Endodermal cell (in vitro differentiated cells): ENCODE measurements around the gene ATXN3. TPM values are rescaled to one million over a fixed set of nuclear protein-coding genes. Genes with fewer than 3 reads are reported as not detected.

ENCODE experiments used
- DNase-seq: peaks from one replicate; pipeline ENCODE4 v3.0.0-alpha.2; 2017
- H3K27ac ChIP-seq: 2 replicates; pipeline ENCODE4 v1.5.1; 2013; ENCODE audit warnings: mild to moderate bottlenecking, low read depth, low read length, moderate library complexity
- H3K27me3 ChIP-seq: 2 replicates; pipeline ENCODE4 v1.6.1; 2013; ENCODE audit warnings: mild to moderate bottlenecking, low read length, moderate library complexity; ENCODE audit not compliant: insufficient read depth, control insufficient read depth, poor library complexity, severe bottlenecking
- H3K36me3 ChIP-seq: 2 replicates; pipeline ENCODE4 v1.7.0; 2013; ENCODE audit warnings: mild to moderate bottlenecking, low read length, moderate library complexity; ENCODE audit not compliant: control insufficient read depth, insufficient read depth
- H3K4me1 ChIP-seq: one replicate; pipeline ENCODE4 v1.7.0; 2013; ENCODE audit warnings: low read length; ENCODE audit not compliant: control insufficient read depth, insufficient read depth
- H3K4me3 ChIP-seq: 2 replicates; pipeline ENCODE4 v1.5.1; 2013; ENCODE audit warnings: mild to moderate bottlenecking, low read length, moderate library complexity
- H3K9ac ChIP-seq: 2 replicates; pipeline ENCODE4 v1.6.1; 2013; ENCODE audit warnings: mild to moderate bottlenecking, low read length, moderate library complexity; ENCODE audit not compliant: poor library complexity, severe bottlenecking; ENCODE audit errors: extremely low read depth
- H3K9me3 ChIP-seq: 2 replicates; pipeline ENCODE4 v1.6.1; 2013; ENCODE audit warnings: mild to moderate bottlenecking, low read length, moderate library complexity; ENCODE audit not compliant: control insufficient read depth
- H3K27ac Mint-ChIP-seq: 2 replicates; pipeline ENCODE4 v1.8.0; 2020; ENCODE audit warnings: mixed read lengths
- H3K27me3 Mint-ChIP-seq: 2 replicates; pipeline ENCODE4 v1.8.0; 2021; ENCODE audit warnings: mild to moderate bottlenecking, mixed read lengths; ENCODE audit not compliant: insufficient read depth
- H3K36me3 Mint-ChIP-seq: 2 replicates; pipeline ENCODE4 v1.8.0; 2020; ENCODE audit warnings: low read depth, mixed read lengths
- H3K4me1 Mint-ChIP-seq: 2 replicates; pipeline ENCODE4 v1.8.0; 2020; ENCODE audit warnings: mixed read lengths
- H3K4me3 Mint-ChIP-seq: 2 replicates; pipeline ENCODE4 v1.8.0; 2020; ENCODE audit warnings: mild to moderate bottlenecking, moderate library complexity, mixed read lengths
- H3K9me3 Mint-ChIP-seq: 2 replicates; pipeline ENCODE4 v1.8.0; 2020; ENCODE audit warnings: mild to moderate bottlenecking, mixed read lengths
- WGBS, 2 experiments: methylation state at CpG; one replicate each; pipeline versions ENCODE4 v1.1.5 to v1.1.7; 2013; ENCODE audit warnings: missing lambda C conversion rate in 2 of 2, mixed read lengths in 1 of 2; ENCODE audit not compliant: insufficient coverage in 1 of 2, insufficient read length in 1 of 2; 5-methylcytosine and 5-hydroxymethylcytosine counted together
- total RNA-seq, 2 donors: library from RNA; stranded (reverse); fragmentation: NEBNext Ultra II Directional in 1 of 2; extraction: Animal tissue kit (Norgen Biotek cat#: 25700) in 1 of 2; gene quantifications; 2 replicates in 1 of 2; 3 replicates in 1 of 2; pipeline ENCODE4 v1.2.1, GENCODE V29; 2021
- TF ChIP-seq, protein P1 (sequence below): fragments of 200-600 bp; sonication (generic); conservative IDR thresholded peaks from 2 replicates; pipeline ENCODE4 v1.5.0; 2021; ENCODE audit warnings: antibody characterized with exemption, mild to moderate bottlenecking

The ATXN3 gene
- total RNA-seq, 2 donors from 2014 or later = 25.7 to 33.2 TPM

DNA sequence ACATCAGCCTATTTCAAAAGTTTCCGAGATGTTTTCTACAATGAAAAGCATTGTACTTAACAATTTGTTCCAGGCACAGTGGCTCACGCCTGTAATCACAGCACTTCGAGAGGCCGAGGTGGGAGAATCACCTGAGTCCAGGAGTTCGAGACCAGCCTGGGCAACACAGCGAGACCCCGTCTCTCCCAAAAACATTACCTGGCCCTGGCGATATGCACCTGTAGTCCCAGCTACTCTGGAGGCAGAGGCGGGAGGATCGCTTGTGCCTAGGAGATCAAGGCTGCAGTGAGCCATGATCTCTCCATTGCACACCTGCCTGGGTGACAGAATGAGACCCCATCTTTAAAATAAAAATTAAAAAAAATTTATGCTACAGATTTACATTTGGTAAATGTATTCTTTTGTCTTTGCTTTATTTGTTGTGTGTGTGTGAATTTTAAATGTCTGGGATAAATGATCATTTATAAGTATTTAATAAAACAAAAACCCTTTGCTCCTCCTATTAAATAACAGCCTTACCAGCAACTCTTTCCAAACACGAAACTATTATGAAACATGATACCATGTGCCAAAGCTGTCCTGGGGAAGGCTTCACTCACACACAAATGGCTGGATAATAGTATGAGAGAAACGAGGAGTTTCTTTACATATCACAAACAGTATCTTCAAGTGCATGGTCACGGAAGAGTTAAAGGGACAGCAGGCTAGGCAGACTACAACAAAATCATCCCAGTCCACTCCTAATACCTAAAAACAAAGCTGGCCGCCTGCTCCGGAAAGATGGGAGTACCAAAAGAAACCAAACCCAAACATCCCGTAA, 1.1 kb downstream of the ATXN3 start:
- Mint-ChIP-seq H3K27ac (peak overlapping the region; percentile 80), H3K4me1 (peaks cover 17% of the 10 kb centered on the region), H3K36me3 (no peaks in the 10 kb centered on the region), H3K27me3 (no peaks in the 10 kb centered on the region), H3K9me3 (no peaks in the 10 kb centered on the region), H3K4me3 (peak overlapping the region; percentile 84)
- no peaks in the 10 kb centered on the region for H3K36me3 ChIP-seq
- WGBS, 2 experiments = 66 to 95% methylated on average over 10 to 14 of the region's 16 CpGs
- DNase-seq = no peak
- H3K27ac ChIP-seq = peak overlapping the region; percentile 76
- H3K9me3 ChIP-seq = no peaks in the 10 kb centered on the region
- H3K4me1 ChIP-seq = no peaks in the 10 kb centered on the region
- peak overlapping the region; percentile 99 for H3K4me3 ChIP-seq
- peak overlapping the region; percentile 53 for H3K9ac ChIP-seq
- TF ChIP-seq, protein P1, sequence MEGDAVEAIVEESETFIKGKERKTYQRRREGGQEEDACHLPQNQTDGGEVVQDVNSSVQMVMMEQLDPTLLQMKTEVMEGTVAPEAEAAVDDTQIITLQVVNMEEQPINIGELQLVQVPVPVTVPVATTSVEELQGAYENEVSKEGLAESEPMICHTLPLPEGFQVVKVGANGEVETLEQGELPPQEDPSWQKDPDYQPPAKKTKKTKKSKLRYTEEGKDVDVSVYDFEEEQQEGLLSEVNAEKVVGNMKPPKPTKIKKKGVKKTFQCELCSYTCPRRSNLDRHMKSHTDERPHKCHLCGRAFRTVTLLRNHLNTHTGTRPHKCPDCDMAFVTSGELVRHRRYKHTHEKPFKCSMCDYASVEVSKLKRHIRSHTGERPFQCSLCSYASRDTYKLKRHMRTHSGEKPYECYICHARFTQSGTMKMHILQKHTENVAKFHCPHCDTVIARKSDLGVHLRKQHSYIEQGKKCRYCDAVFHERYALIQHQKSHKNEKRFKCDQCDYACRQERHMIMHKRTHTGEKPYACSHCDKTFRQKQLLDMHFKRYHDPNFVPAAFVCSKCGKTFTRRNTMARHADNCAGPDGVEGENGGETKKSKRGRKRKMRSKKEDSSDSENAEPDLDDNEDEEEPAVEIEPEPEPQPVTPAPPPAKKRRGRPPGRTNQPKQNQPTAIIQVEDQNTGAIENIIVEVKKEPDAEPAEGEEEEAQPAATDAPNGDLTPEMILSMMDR = no peak
- no peaks in the 10 kb centered on the region for H3K27me3 ChIP-seq

DNA sequence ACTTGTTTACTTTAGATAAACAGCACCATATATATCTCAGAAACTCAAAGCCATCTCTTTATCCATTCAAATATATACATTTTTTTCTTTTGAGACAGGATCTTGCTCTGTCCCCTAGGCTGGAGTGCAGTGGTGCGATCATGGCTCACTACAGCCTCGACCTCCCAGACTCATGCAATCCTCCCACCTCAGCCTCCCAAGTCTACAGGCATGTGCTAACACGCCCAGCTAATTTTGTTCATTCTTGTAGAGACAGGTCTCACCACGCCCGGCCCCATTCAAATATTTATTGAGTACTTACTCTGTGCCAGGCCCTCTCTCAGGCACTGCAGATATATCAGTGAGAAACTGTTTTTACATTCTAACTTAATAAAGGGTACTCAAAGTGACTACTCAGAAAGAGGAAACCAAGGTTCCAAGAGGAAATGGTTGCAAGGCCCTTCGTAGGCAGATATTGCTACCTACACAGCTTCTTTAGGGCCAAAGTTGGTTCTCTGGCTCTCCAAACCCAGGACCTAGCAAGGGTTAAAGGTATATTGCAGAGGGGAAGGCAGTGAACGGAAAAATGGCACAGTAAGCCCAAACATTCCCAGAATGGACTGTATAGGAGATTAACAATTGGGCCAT, 2.9 kb downstream of the ATXN3 start:
- Histone ChIP-seq H3K4me3 (no peak overlapping the region), H3K27ac (no peak overlapping the region), H3K9me3 (no peaks in the 10 kb centered on the region), H3K4me1 (no peaks in the 10 kb centered on the region), H3K36me3 (no peaks in the 10 kb centered on the region), H3K27me3 (no peaks in the 10 kb centered on the region), H3K9ac (no peak overlapping the region)
- WGBS, 2 experiments = 91 to 98% methylated on average over 7 of the region's 7 CpGs
- H3K4me3 Mint-ChIP-seq = no peak overlapping the region
- no peaks in the 10 kb centered on the region for H3K36me3 Mint-ChIP-seq
- H3K9me3 Mint-ChIP-seq = no peaks in the 10 kb centered on the region
- no peak overlapping the region for H3K27ac Mint-ChIP-seq
- DNase-seq = no peak
- no peaks in the 10 kb centered on the region for H3K27me3 Mint-ChIP-seq
- TF ChIP-seq, protein P1 = no peak
- peaks cover 12% of the 10 kb centered on the region for H3K4me1 Mint-ChIP-seq

DNA sequence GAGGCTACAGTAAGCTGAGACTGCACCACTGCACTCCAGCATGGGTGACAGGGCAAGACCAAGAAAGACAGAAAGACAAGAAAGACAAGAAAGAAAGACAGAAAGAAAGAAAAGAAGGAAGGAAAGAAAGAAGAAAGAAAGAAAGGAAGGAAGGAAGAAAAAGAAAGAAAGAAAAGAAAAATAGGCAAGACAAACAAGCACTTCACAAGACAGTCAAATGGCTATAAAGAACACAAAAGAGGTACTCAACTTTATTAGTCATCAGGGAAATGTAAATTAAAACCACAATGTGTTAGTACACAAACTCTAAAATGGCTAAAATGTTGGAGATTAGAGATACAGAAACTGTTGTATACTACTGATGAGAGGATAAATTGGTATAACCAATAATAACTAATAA, 6.6 kb downstream of the ATXN3 start:
- Histone ChIP-seq H3K9ac (no peak overlapping the region), H3K4me1 (no peaks in the 10 kb centered on the region), H3K36me3 (peaks cover 8% of the 10 kb centered on the region), H3K4me3 (no peak overlapping the region), H3K27ac (no peak overlapping the region), H3K9me3 (no peaks in the 10 kb centered on the region), H3K27me3 (no peaks in the 10 kb centered on the region)
- peaks cover 11% of the 10 kb centered on the region for H3K4me1 Mint-ChIP-seq
- no peaks in the 10 kb centered on the region for H3K27me3 Mint-ChIP-seq
- no peak for DNase-seq
- H3K4me3 Mint-ChIP-seq = no peak overlapping the region
- TF ChIP-seq, protein P1 = no peak
- H3K36me3 Mint-ChIP-seq = peaks cover 10% of the 10 kb centered on the region
- no peaks in the 10 kb centered on the region for H3K9me3 Mint-ChIP-seq
- no peak overlapping the region for H3K27ac Mint-ChIP-seq
